ENCODE results near the gene MACROH2A2.
"Not testable (repeated sequence)": the region's sequence is repeated elsewhere in the genome, so short reads cannot be mapped to it uniquely, and the experiment has no call there.

The MACROH2A2 gene

DNA sequence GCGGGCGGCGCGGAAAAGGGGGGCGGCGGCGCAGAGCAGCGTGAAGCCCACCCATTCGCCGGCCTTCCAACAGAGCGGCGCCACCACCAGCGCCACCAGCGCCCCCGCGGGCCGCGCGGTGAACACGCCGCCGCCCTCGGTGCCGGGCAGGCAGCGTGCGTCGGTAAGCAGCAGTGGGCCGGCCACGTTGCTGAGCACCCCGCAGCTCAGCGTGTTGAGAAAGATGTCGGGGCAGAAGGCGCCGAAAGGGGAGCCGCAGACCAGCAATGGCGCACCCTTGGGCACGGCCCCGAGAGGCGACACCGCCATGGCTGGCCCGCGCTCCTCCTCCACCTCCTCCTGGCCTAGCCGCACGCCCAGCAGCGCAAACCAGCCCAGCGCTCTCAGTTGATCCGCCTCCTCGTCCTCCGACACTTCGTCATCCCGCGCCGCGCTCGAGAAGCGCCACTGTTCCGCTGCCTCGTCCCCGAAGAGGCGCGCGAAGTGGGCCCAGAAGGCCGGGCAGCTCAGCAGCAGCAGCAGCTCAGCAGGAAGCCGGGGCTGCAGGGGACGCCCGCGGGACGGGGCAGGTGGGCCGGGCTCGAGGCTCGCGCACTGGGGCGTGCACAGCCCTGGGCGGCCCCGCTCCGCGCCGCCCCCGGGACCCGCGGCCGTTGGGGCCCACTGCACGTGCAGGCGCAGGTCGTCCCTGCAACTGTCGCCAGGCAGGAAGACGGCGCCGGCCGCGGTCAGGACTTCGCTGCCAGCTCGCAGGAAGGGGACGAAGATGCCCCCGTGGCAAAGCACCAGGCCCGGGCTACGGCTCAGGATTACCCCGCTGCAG, 93.2 kb downstream of the MACROH2A2 start:
- H3K27me3 ChIP-seq (ENCODE audit: control insufficient read depth in 5 of 5, insufficient read depth in 4 of 5, low read length in 5 of 5): no peaks in the 10 kb centered on the region
- peaks cover 5 to 45% (median 36%) of the 10 kb centered on the region in 5 donors for H3K4me1 ChIP-seq (ENCODE audit: control insufficient read depth in 5 of 5, insufficient read depth in 5 of 5, low read length in 5 of 5)
- H3K4me3 ChIP-seq (ENCODE audit: low read depth in 1 of 5, low read length in 5 of 5): peak overlapping the region in 4 of 5 donors; percentile 72 to 85 (median 79)
- peak overlapping the region in 4 of 5 donors; percentile 75 to 85 (median 79) for H3K9ac ChIP-seq (ENCODE audit: low read length in 5 of 5)
- no peaks in the 10 kb centered on the region for H3K9me3 ChIP-seq (ENCODE audit: control insufficient read depth in 5 of 5, low read length in 5 of 5)
- peaks cover 5 to 33% (median 15%) of the 10 kb centered on the region in 5 donors for H3K36me3 ChIP-seq (ENCODE audit: control insufficient read depth in 5 of 5, insufficient read depth in 5 of 5, low read length in 5 of 5)
- H3K27ac ChIP-seq (ENCODE audit: low read depth, low read length): peak overlapping the region; percentile 94

DNA sequence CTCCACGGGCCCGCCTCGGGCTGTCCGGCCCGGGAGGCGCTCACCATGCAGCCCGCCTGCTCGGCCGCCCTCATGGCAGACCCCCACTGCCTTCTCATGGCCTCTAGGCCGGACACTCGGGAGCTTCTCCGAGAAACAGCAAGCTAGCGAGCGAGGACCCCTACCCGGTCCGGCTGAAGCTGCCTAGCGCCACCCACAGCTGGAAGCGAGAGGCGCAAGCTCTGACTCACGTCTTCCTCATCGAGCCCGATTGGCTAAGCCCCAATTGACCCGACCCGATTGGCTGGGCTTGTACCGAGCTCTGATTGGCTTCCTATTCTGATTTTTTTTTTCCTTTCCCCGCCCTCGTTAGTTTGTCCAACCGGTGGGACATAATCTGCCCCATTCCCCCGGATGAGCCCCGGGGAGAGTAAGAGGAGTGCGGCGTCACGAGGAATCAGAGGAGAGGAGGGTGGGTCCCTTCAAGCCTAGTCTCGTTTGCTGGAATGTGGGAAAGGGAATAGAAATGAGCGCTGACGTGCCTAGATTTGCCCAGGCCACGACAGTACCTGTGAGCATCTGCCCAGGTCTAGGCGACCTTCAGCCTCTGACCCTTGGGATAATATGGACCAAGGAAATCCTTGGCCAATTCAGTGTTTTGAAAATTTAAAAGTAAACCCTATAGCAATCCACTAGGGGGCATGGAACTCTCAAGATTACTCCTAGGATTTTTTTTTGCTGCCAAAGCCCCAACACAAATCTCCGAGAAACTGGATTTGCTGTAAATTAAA, 94.0 kb downstream of the MACROH2A2 start, which contains the start of gene TYSND1:
TSS of gene TYSND1 (minus strand) at position 212 of the 770 bp plus-strand sequence. CDS start at position 98, 114 bp downstream.
- Histone ChIP-seq H3K36me3 (ENCODE audit: control insufficient read depth in 5 of 5, insufficient read depth in 5 of 5, low read length in 5 of 5) (peaks cover 10 to 37% (median 22%) of the 10 kb centered on the region in 5 donors), H3K27ac (ENCODE audit: low read depth, low read length) (peak within 1 kb of the TSS; percentile 94), H3K4me3 (ENCODE audit: low read depth in 1 of 5, low read length in 5 of 5) (peak within 1 kb of the TSS; percentile 72 to 85 (median 79)), H3K27me3 (ENCODE audit: control insufficient read depth in 5 of 5, insufficient read depth in 4 of 5, low read length in 5 of 5) (no peaks in the 10 kb centered on the region), H3K9ac (ENCODE audit: low read length in 5 of 5) (peak within 1 kb of the TSS; percentile 16 to 85 (median 76)), H3K4me1 (ENCODE audit: control insufficient read depth in 5 of 5, insufficient read depth in 5 of 5, low read length in 5 of 5) (peaks cover 5 to 45% (median 36%) of the 10 kb centered on the region in 5 donors), H3K9me3 (ENCODE audit: control insufficient read depth in 5 of 5, low read length in 5 of 5) (no peaks in the 10 kb centered on the region)

DNA sequence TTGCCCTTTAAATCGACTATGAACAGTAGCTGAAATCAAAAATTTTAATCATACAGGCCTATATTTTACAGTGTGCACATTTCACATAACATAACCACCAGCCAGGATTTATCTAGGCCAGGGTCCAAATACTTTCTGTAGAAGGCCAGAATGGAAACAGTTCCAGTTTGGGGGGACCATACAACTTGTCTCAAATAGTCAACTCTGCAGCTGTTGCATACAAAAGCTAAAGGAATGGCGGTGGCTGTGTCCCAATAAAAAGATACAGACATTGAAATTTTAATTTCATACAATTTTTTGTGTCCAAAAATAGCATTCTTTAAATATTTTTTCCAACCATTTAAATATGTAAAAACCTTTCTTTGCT, 94.6 kb downstream of the MACROH2A2 start:
- Histone ChIP-seq H3K4me1 (ENCODE audit: control insufficient read depth in 5 of 5, insufficient read depth in 5 of 5, low read length in 5 of 5) (peaks cover 5 to 45% (median 36%) of the 10 kb centered on the region in 5 donors), H3K9me3 (ENCODE audit: control insufficient read depth in 5 of 5, low read length in 5 of 5) (no peaks in the 10 kb centered on the region), H3K27ac (ENCODE audit: low read depth, low read length) (peak overlapping the region; percentile 94), H3K36me3 (ENCODE audit: control insufficient read depth in 5 of 5, insufficient read depth in 5 of 5, low read length in 5 of 5) (peaks cover 16 to 42% (median 27%) of the 10 kb centered on the region in 5 donors), H3K27me3 (ENCODE audit: control insufficient read depth in 5 of 5, insufficient read depth in 4 of 5, low read length in 5 of 5) (no peaks in the 10 kb centered on the region), H3K9ac (ENCODE audit: low read length in 5 of 5) (peak overlapping the region; percentile 16 to 76 (median 52)), H3K4me3 (ENCODE audit: low read depth in 1 of 5, low read length in 5 of 5) (peak overlapping the region in 2 of 5 donors; percentile 66 to 79)

DNA sequence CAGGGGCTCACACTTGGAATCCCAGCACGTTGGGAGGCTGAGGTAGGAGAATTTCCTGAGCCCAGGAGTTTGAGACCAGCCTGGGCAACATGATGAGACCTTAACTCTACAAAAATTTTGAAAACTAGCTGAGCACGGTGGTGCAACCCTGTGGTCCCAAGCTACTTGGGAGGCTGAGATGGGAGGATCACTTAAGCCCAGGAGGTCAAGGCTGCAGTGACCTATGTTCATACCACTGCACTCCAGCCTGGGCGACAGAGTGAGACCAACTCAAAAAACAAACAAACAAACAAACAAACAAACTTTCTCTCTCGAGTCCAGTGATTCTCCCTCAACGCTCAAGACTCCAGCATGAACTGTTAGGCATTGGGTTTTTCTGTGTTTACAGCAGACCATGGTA, 95.9 kb downstream of the MACROH2A2 start:
- Histone ChIP-seq H3K27ac (ENCODE audit: low read depth, low read length) (no peak overlapping the region), H3K27me3 (ENCODE audit: control insufficient read depth in 5 of 5, insufficient read depth in 4 of 5, low read length in 5 of 5) (no peaks in the 10 kb centered on the region), H3K36me3 (ENCODE audit: control insufficient read depth in 5 of 5, insufficient read depth in 5 of 5, low read length in 5 of 5) (peaks cover 29 to 50% (median 40%) of the 10 kb centered on the region in 5 donors), H3K9me3 (ENCODE audit: control insufficient read depth in 5 of 5, low read length in 5 of 5) (no peaks in the 10 kb centered on the region), H3K9ac (ENCODE audit: low read length in 5 of 5) (no peak overlapping the region), H3K4me3 (ENCODE audit: low read depth in 1 of 5, low read length in 5 of 5) (no peak overlapping the region), H3K4me1 (ENCODE audit: control insufficient read depth in 5 of 5, insufficient read depth in 5 of 5, low read length in 5 of 5) (peaks cover 5 to 36% (median 34%) of the 10 kb centered on the region in 5 donors)

DNA sequence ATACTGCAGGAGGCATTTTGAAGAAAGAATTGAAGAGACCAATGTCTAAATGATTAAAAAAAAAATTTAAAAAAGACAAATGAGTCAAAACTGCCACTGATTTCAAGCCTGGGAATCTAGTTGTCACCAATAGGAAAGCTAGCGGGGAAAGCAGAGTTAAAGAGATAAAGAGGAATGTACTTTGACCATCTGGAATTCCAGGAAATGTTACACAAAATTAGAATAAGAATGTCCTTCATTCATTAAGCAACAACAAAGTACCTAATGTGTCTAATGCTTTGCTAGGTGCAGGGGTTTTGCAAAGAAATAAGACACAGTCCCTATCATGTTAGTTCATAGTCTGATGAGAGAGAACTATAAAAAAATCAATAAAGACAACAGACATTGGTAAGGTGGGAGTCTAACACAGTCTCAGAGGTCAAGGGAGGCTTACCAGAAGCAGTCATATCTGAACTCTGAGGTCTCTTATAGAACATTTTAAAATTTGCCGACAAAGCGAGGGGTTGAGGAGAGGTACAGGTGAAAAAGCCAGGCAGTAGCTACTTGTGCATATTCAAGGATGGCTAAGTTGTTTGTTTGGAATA, 102.7 kb downstream of the MACROH2A2 start:
- H3K9me3 ChIP-seq (ENCODE audit: control insufficient read depth in 5 of 5, low read length in 5 of 5): no peaks in the 10 kb centered on the region
- peaks cover 0 to 28% (median 13%) of the 10 kb centered on the region in 5 donors for H3K4me1 ChIP-seq (ENCODE audit: control insufficient read depth in 5 of 5, insufficient read depth in 5 of 5, low read length in 5 of 5)
- no peak overlapping the region for H3K4me3 ChIP-seq (ENCODE audit: low read depth in 1 of 5, low read length in 5 of 5)
- H3K9ac ChIP-seq (ENCODE audit: low read length in 5 of 5): no peak overlapping the region
- peaks cover 60 to 85% (median 65%) of the 10 kb centered on the region in 5 donors for H3K36me3 ChIP-seq (ENCODE audit: control insufficient read depth in 5 of 5, insufficient read depth in 5 of 5, low read length in 5 of 5)
- no peaks in the 10 kb centered on the region for H3K27me3 ChIP-seq (ENCODE audit: control insufficient read depth in 5 of 5, insufficient read depth in 4 of 5, low read length in 5 of 5)
- no peak overlapping the region for H3K27ac ChIP-seq (ENCODE audit: low read depth, low read length)

DNA sequence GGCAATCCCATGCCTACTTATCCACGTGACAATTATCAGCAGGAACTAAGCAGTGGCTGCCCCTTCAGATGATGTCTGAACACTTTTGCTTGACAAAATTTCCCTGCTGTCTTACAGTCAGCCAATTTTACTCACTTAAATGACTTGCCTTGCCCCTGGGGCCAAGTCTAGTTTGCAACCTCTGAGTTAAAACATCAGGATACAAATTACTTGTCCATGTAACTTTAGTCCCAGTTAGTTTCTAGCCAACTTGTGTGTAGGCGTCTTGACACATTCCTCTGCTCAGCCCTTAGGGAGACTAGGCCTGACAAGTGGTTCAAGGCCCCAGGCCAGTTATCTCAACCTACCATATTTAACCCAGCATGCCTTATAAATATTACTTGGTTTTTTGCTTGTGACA, 105.5 kb downstream of the MACROH2A2 start:
- Histone ChIP-seq H3K27me3 (ENCODE audit: control insufficient read depth in 5 of 5, insufficient read depth in 4 of 5, low read length in 5 of 5) (no peaks in the 10 kb centered on the region), H3K9me3 (ENCODE audit: control insufficient read depth in 5 of 5, low read length in 5 of 5) (no peaks in the 10 kb centered on the region), H3K9ac (ENCODE audit: low read length in 5 of 5) (peak overlapping the region in 3 of 5 donors; percentile 18 to 56 (median 36)), H3K4me1 (ENCODE audit: control insufficient read depth in 5 of 5, insufficient read depth in 5 of 5, low read length in 5 of 5) (peaks cover 0 to 49% (median 30%) of the 10 kb centered on the region in 5 donors), H3K27ac (ENCODE audit: low read depth, low read length) (peak overlapping the region; percentile 77), H3K36me3 (ENCODE audit: control insufficient read depth in 5 of 5, insufficient read depth in 5 of 5, low read length in 5 of 5) (peaks cover 42 to 69% (median 49%) of the 10 kb centered on the region in 5 donors), H3K4me3 (ENCODE audit: low read depth in 1 of 5, low read length in 5 of 5) (no peak overlapping the region)

DNA sequence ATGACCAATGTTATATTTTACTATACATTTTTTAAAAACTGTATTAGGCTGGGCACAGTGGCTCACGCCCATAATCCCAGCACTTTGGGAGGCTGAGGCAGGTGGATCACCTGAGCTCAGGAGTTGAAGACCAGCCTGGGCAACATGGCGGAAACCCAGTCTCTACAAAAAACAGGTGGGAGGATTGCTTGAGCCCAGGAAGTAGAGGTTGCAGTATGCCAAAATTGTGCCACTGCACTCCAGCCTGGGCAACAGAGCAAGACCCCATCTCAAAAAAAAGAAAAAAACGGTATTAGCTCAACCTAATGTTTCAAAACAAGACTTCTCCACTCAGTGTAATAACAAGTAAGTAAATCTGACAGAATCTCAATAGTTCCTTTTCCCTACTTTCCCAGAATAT, 106.7 kb downstream of the MACROH2A2 start:
- not testable (repeated sequence) for H3K27me3 ChIP-seq (ENCODE audit: control insufficient read depth in 5 of 5, insufficient read depth in 4 of 5, low read length in 5 of 5); H3K9ac ChIP-seq (ENCODE audit: low read length in 5 of 5); H3K4me3 ChIP-seq (ENCODE audit: low read depth in 1 of 5, low read length in 5 of 5); H3K9me3 ChIP-seq (ENCODE audit: control insufficient read depth in 5 of 5, low read length in 5 of 5)
- Histone ChIP-seq H3K27ac (ENCODE audit: low read depth, low read length) (peak overlapping the region; percentile 71), H3K4me1 (ENCODE audit: control insufficient read depth in 5 of 5, insufficient read depth in 5 of 5, low read length in 5 of 5) (peaks cover 0 to 61% (median 40%) of the 10 kb centered on the region in 5 donors), H3K36me3 (ENCODE audit: control insufficient read depth in 5 of 5, insufficient read depth in 5 of 5, low read length in 5 of 5) (peaks cover 30 to 58% (median 40%) of the 10 kb centered on the region in 5 donors)

DNA sequence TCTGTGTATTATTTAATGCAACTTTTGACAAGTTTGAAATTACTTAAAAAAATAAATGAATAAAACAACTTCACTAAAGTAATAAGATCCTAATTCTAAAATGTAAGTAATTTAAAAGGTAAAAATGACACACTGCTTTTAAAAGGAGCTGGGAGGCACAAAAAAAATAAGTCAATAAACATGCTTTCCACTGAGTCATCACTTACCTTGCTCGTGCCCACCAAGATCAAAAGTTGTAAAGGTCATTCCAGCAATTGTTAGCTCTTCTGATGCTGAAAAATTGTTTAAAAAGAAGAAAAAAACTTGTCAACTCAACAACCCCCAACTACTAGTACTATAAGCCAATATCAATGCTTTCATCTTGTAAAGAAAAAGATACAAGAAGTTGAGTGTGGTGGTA, 108.2 kb downstream of the MACROH2A2 start:
- Histone ChIP-seq H3K36me3 (ENCODE audit: control insufficient read depth in 5 of 5, insufficient read depth in 5 of 5, low read length in 5 of 5) (peaks cover 19 to 51% (median 34%) of the 10 kb centered on the region in 5 donors), H3K27ac (ENCODE audit: low read depth, low read length) (peak overlapping the region; percentile 71), H3K27me3 (ENCODE audit: control insufficient read depth in 5 of 5, insufficient read depth in 4 of 5, low read length in 5 of 5) (no peaks in the 10 kb centered on the region), H3K9ac (ENCODE audit: low read length in 5 of 5) (no peak overlapping the region), H3K4me3 (ENCODE audit: low read depth in 1 of 5, low read length in 5 of 5) (no peak overlapping the region), H3K4me1 (ENCODE audit: control insufficient read depth in 5 of 5, insufficient read depth in 5 of 5, low read length in 5 of 5) (peaks cover 0 to 66% (median 47%) of the 10 kb centered on the region in 5 donors), H3K9me3 (ENCODE audit: control insufficient read depth in 5 of 5, low read length in 5 of 5) (no peaks in the 10 kb centered on the region)

All from subcutaneous abdominal adipose tissue (tissue), 5 donors.